Adrenal gland (tissue), 5 donors: ENCODE data around the gene KDM6B.

Source experiments
- CTCF ChIP-seq, 6 experiments: fragments of 450-650 bp in 4 of 6; fragments of 200-600 bp in 2 of 6; sonication (generic) in 1 of 6; IDR thresholded peaks; 1 replicate in 5 of 6; 2 replicates in 1 of 6; pipeline versions ENCODE4 v1.5.1 to v1.8.0; 2016 to 2021; ENCODE audit warnings: antibody characterized with exemption in 6 of 6, mild to moderate bottlenecking in 2 of 6, moderate library complexity in 1 of 6
- POLR2A ChIP-seq, 2 donors: fragments of 450-650 bp; IDR thresholded peaks; one replicate each; pipeline ENCODE4 v1.6.1; 2017; ENCODE audit warnings: antibody characterized with exemption in 2 of 2, mild to moderate bottlenecking in 2 of 2, moderate library complexity in 1 of 2
- donor health status: DM: no; HTN: no; CAD: no.

DNA sequence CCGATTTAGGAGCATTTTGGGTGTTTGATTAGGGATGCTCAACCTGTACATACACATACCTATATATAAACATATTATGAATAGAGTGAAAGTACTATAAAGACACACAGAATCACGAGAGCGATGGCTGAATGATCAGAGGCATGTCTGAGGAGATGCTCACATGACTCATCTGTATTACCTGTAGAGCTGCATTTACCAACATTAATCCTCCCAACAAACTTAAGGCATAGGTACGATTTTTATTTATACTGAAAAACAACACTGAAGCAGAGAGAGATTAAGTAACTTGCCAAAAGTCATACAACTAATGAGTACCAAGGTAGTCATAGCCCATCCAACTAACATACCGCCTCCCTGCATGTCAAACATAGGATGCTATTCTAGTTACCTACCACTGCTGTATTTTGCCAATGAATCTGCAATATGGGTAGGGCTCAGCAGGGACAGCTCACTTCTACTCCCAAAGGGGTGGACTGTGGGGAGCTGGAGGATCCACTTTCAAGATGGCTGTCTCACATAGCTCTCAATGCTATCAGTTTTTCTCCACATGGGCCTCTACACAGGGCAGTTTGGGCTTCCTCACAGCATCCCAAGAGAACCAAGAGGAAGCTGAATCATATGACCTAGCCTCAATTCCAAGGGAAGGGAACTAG is 31.1 kb downstream of the KDM6B start:
- TF ChIP-seq CTCF (IDR thresholded peaks at IDR 0.05) (no peak), POLR2A (IDR thresholded peaks at IDR 0.05) (no peak)
